Gastrocnemius medialis (tissue), 4 donors: ENCODE data around the gene PTAFR.

Experiments used
- CTCF ChIP-seq, 5 experiments: fragments of 450-650 bp in 3 of 5; fragments of 200-600 bp in 2 of 5; sonication (generic) in 2 of 5; IDR thresholded peaks in 4 of 5; conservative IDR thresholded peaks in 1 of 5; 1 replicate in 4 of 5; 2 replicates in 1 of 5; pipeline ENCODE4 v1.5.1; 2016 to 2019; ENCODE audit warnings: antibody characterized with exemption in 5 of 5, mild to moderate bottlenecking in 3 of 5, moderate library complexity in 3 of 5
- POLR2A ChIP-seq, 2 donors: fragments of 450-650 bp; IDR thresholded peaks; one replicate each; pipeline ENCODE4 v1.6.1; 2017; ENCODE audit warnings: antibody characterized with exemption in 2 of 2, mild to moderate bottlenecking in 2 of 2, moderate library complexity in 2 of 2

- TF ChIP-seq CTCF (IDR thresholded peaks at IDR 0.05 in 4 of 5, conservative IDR thresholded peaks at IDR 0.05 in 1 of 5) (no peak), POLR2A (IDR thresholded peaks at IDR 0.05) (no peak)
These were observed 50.3 kb downstream of the PTAFR start for GRCh38 chr1:28126212-28126611.
